ENCODE results near the gene ABCC3. TPM values are rescaled to one million over a fixed set of nuclear protein-coding genes. Genes with fewer than 3 reads are reported as not detected.
A peak's percentile ranks its signal among the peaks of the same experiment; 100 is the strongest.

The ABCC3 gene
- total and polyA plus RNA-seq, 9 of the 15 experiments (the other 6 are each of a cell fraction or from before 2014, with no cell fraction given): 0.03 to 1.6 (median 0.42) TPM; not detected in 5

GRCh38 chr17:50661795-50662391, 27.2 kb downstream of the ABCC3 start (continued):
- TF ChIP-seq RBM22 (IDR thresholded peaks at IDR 0.05; ENCODE audit: low read depth, low read length, poor library complexity, severe bottlenecking) (no peak), NFIC (IDR thresholded peaks at IDR 0.05) (peak; percentile 87), TBL1XR1 (IDR thresholded peaks at IDR 0.05; ENCODE audit: low read length in 2 of 2) (peak in 1 of 2 experiments; percentile 26; a peak in 1 of 4 replicates)

- TF ChIP-seq DNMT1 (IDR thresholded peaks at IDR 0.05): no peak
- no peak for TF ChIP-seq HSF4 (CRISPR knock-in tag; IDR thresholded peaks at IDR 0.05; ENCODE audit: borderline replicate concordance)
- no peak for TF ChIP-seq ZNF395 (CRISPR knock-in tag; IDR thresholded peaks at IDR 0.05)
- TF ChIP-seq MYC (IDR thresholded peaks at IDR 0.05; ENCODE audit: low read depth, low read length): no peak
- TF ChIP-seq MYC (CRISPR knock-in tag; IDR thresholded peaks at IDR 0.05; ENCODE audit: borderline replicate concordance, low read depth): no peak
- no peak for TF ChIP-seq ZC3H4 (CRISPR knock-in tag; IDR thresholded peaks at IDR 0.05; ENCODE audit: borderline replicate concordance)
- TF ChIP-seq ATF1 (CRISPR knock-in tag; IDR thresholded peaks at IDR 0.05): no peak
- no peak for TF ChIP-seq ATF1 (tag; IDR thresholded peaks at IDR 0.05)
- TF ChIP-seq TCF7 (IDR thresholded peaks at IDR 0.05; ENCODE audit: borderline replicate concordance): no peak
- no peak for TF ChIP-seq FOS (IDR thresholded peaks at IDR 0.05; ENCODE audit: extremely low read depth, insufficient read length)
- no peak for TF ChIP-seq ZNF124 (CRISPR knock-in tag; IDR thresholded peaks at IDR 0.05)
- no peak for TF ChIP-seq YY1 (IDR thresholded peaks at IDR 0.05; ENCODE audit: borderline replicate concordance in 1 of 3, control insufficient read depth in 1 of 3, extremely low read depth in 1 of 3, insufficient read depth in 3 of 3, insufficient read length in 1 of 3, insufficient replicate concordance in 2 of 3, low read depth in 1 of 3, low read length in 2 of 3)
- TF ChIP-seq PML (IDR thresholded peaks at IDR 0.05; ENCODE audit: low read length): no peak
- TF ChIP-seq PATZ1 (CRISPR knock-in tag; IDR thresholded peaks at IDR 0.05; ENCODE audit: borderline replicate concordance): no peak
- DNase-seq (ENCODE audit: extremely low read depth in 1 of 4, low spot score in 3 of 4) (no peak), FAIRE-seq (no peak), ATAC-seq (no peak)
- Histone ChIP-seq H3K9me1 (ENCODE audit: control insufficient read depth, insufficient read depth, low read length) (peaks cover 8% of the 10 kb centered on the region), H2AFZ (ENCODE audit: low read depth, low read length) (peak overlapping the region; percentile 81), H3K36me3 (ENCODE audit: control insufficient read depth, insufficient read depth, low read length) (no peaks in the 10 kb centered on the region), H3K4me2 (ENCODE audit: insufficient read depth, low read length) (no peak overlapping the region), H3K27me3 (ENCODE audit: control insufficient read depth in 2 of 2, insufficient read depth in 2 of 2, low read length in 2 of 2) (no peaks in the 10 kb centered on the region; a peak in 1 of 5 replicates), H3K4me1 (replicated peaks in 1 of 2; ENCODE audit: control insufficient read depth in 2 of 2, insufficient read depth in 2 of 2, low read length in 2 of 2) (peaks cover 59 to 64% of the 10 kb centered on the region in 2 experiments), H3K27ac (ENCODE audit: extremely low read depth, low read depth, low read length) (peak overlapping the region; percentile 95; the same call in 2 of the 3 replicates), H3K4me3 (no peak overlapping the region), H3K9me3 (replicated peaks; ENCODE audit: control insufficient read depth, insufficient read depth, low read depth, low read length) (no peaks in the 10 kb centered on the region), H3K79me2 (ENCODE audit: control insufficient read depth, insufficient read depth, low read length) (no peaks in the 10 kb centered on the region), H4K20me1 (replicated peaks; ENCODE audit: control insufficient read depth, insufficient read depth, low read length) (no peaks in the 10 kb centered on the region), H3K9ac (ENCODE audit: insufficient read depth in 1 of 2, low read depth in 2 of 2, low read length in 2 of 2) (peak overlapping the region; percentile 58 to 75; a peak in 2 of 4 replicates)
- in situ Hi-C loops (cut with MboI) (no loop called here), intact Hi-C loops (cut with micrococcal nuclease) (no loop called here)
- no TSS peak for BruUV-seq (replicated peaks)
- ChIA-PET POLR2A (interaction anchor here (0.6 to 1.8 kb wide), 5 partner anchors 10 to 127 kb away, joined by 3 to 5 read pairs (median 4); no protein-coding TSS in a partner anchor), CTCF (ENCODE audit: low intra/inter-chr PET ratio) (no interaction called here)
- WGBS (ENCODE audit: insufficient coverage, low coverage, missing lambda C conversion rate): 79% methylated on average over 9 of the region's 9 CpGs
Observed at GRCh38 chr17:50662632-50663225, 28.0 kb downstream of the ABCC3 start.
